Measurements from ENCODE around the gene ZNF554.

ZNF554 gene

GRCh38 chr19:2819540-2820111 is at the start of gene ZNF554:
ZNF554 (plus strand) TSS chr19:2819868; CDS start chr19:2820072, 204 bp downstream.
- Histone ChIP-seq H3K4me3 (ENCODE audit: low read length) (peak within 1 kb of the TSS; percentile 95), H4K20me1 (ENCODE audit: control insufficient read depth, insufficient read depth, low read depth, low read length) (no peaks in the 10 kb centered on the region), H3K9me2 (replicated peaks; ENCODE audit: control insufficient read depth, low read length) (no peaks in the 10 kb centered on the region), H3F3A (ENCODE audit: control insufficient read depth, insufficient read depth) (no peaks in the 10 kb centered on the region; the same call in 1 of the 2 replicates), H3K36me3 (ENCODE audit: control insufficient read depth, low read length) (peaks cover under 1% of the 10 kb centered on the region; the same call in 1 of the 2 replicates), H3K27me3 (ENCODE audit: control insufficient read depth, low read length) (no peaks in the 10 kb centered on the region), H3K79me2 (ENCODE audit: control insufficient read depth, low read length) (0 out of 2 replicates have a peak, but pooled peaks cover 4% of the 10 kb centered on the region), H3K9me3 (ENCODE audit: control insufficient read depth, insufficient read depth, low read length) (no peaks in the 10 kb centered on the region), H3K4me2 (ENCODE audit: low read length) (peak within 1 kb of the TSS; percentile 79), H3K4me1 (ENCODE audit: control insufficient read depth, low read length) (peaks cover 4% of the 10 kb centered on the region), H3K27ac (ENCODE audit: low read depth, low read length) (no peak within 1 kb of the TSS)
- TF ChIP-seq EZH2phosphoT487 (IDR thresholded peaks at IDR 0.05; ENCODE audit: borderline replicate concordance, low read length) (no peak), CTCF (IDR thresholded peaks at IDR 0.05; ENCODE audit: low read depth, low read length, poor library complexity, severe bottlenecking) (peak; percentile 77)

- H3K79me2 ChIP-seq (ENCODE audit: control insufficient read depth, low read length), result peaks cover 72% of the 10 kb centered on the region
- TF ChIP-seq CTCF (IDR thresholded peaks at IDR 0.05; ENCODE audit: low read depth, low read length, poor library complexity, severe bottlenecking), result no peak
- TF ChIP-seq EZH2phosphoT487 (IDR thresholded peaks at IDR 0.05; ENCODE audit: borderline replicate concordance, low read length), result no peak
- H3K9me2 ChIP-seq (replicated peaks; ENCODE audit: control insufficient read depth, low read length), result no peaks in the 10 kb centered on the region
- H3K4me3 ChIP-seq (ENCODE audit: low read length), result no peak overlapping the region
- peaks cover 4% of the 10 kb centered on the region; the same call in 1 of the 2 replicates for H3F3A ChIP-seq (ENCODE audit: control insufficient read depth, insufficient read depth)
- peaks cover 75% of the 10 kb centered on the region for H3K36me3 ChIP-seq (ENCODE audit: control insufficient read depth, low read length)
- no peaks in the 10 kb centered on the region for H3K9me3 ChIP-seq (ENCODE audit: control insufficient read depth, insufficient read depth, low read length)
- H3K27ac ChIP-seq (ENCODE audit: low read depth, low read length), result no peak overlapping the region
- H4K20me1 ChIP-seq (ENCODE audit: control insufficient read depth, insufficient read depth, low read depth, low read length), result no peaks in the 10 kb centered on the region; the same call in 1 of the 2 replicates
- no peak overlapping the region for H3K4me2 ChIP-seq (ENCODE audit: low read length)
- H3K27me3 ChIP-seq (ENCODE audit: control insufficient read depth, low read length), result no peaks in the 10 kb centered on the region
- peaks cover 17% of the 10 kb centered on the region for H3K4me1 ChIP-seq (ENCODE audit: control insufficient read depth, low read length)
Measured at GRCh38 chr19:2770055-2771013, 49.3 kb upstream of the ZNF554 start.

GRCh38 chr19:2771786-2772674 is 47.6 kb upstream of the ZNF554 start:
- Histone ChIP-seq H3K9me2 (replicated peaks; ENCODE audit: control insufficient read depth, low read length) (no peaks in the 10 kb centered on the region), H3K27ac (ENCODE audit: low read depth, low read length) (no peak overlapping the region), H3K4me2 (ENCODE audit: low read length) (no peak overlapping the region), H3F3A (ENCODE audit: control insufficient read depth, insufficient read depth) (peaks cover 4% of the 10 kb centered on the region; the same call in 1 of the 2 replicates), H4K20me1 (ENCODE audit: control insufficient read depth, insufficient read depth, low read depth, low read length) (peaks cover 8% of the 10 kb centered on the region; the same call in 1 of the 2 replicates), H3K4me1 (ENCODE audit: control insufficient read depth, low read length) (peaks cover 29% of the 10 kb centered on the region), H3K36me3 (ENCODE audit: control insufficient read depth, low read length) (peaks cover 76% of the 10 kb centered on the region), H3K9me3 (ENCODE audit: control insufficient read depth, insufficient read depth, low read length) (no peaks in the 10 kb centered on the region), H3K27me3 (ENCODE audit: control insufficient read depth, low read length) (no peaks in the 10 kb centered on the region), H3K4me3 (ENCODE audit: low read length) (no peak overlapping the region), H3K79me2 (ENCODE audit: control insufficient read depth, low read length) (peaks cover 89% of the 10 kb centered on the region)
- TF ChIP-seq CTCF (IDR thresholded peaks at IDR 0.05; ENCODE audit: low read depth, low read length, poor library complexity, severe bottlenecking) (no peak), EZH2phosphoT487 (IDR thresholded peaks at IDR 0.05; ENCODE audit: borderline replicate concordance, low read length) (no peak)

Measured in DOHH2 (cell line).